H54 (cell line): ENCODE measurements around the gene ZNF831.

Experiments used
- DNase-seq: peaks from one replicate; pipeline ENCODE4 v3.0.0; 2011; ENCODE audit warnings: low spot score, mixed read lengths; ENCODE audit not compliant: insufficient read length
- FAIRE-seq: peaks from 3 replicates; lab custom pipeline; 2011; peaks lifted over from hg19 to GRCh38; lab: Jason Lieb, UNC
- POLR2A ChIP-seq: IDR thresholded peaks from 2 replicates; pipeline ENCODE4 v1.6.1; 2011; ENCODE audit warnings: low read depth, mild to moderate bottlenecking, low read length

The ZNF831 gene

GRCh38 chr20:59300333-59301081 is 136.9 kb downstream of the ZNF831 start, which contains the start of gene EDN3:
EDN3 (plus strand) TSS chr20:59300611; CDS start chr20:59300813, 202 bp downstream.
- TF ChIP-seq POLR2A: no peak
- DNase-seq (no peak), FAIRE-seq (no peak)

- DNase-seq (no peak), FAIRE-seq (no peak)
- no peak for TF ChIP-seq POLR2A
Measured at GRCh38 chr20:59301343-59302007, 137.9 kb downstream of the ZNF831 start.

DNA sequence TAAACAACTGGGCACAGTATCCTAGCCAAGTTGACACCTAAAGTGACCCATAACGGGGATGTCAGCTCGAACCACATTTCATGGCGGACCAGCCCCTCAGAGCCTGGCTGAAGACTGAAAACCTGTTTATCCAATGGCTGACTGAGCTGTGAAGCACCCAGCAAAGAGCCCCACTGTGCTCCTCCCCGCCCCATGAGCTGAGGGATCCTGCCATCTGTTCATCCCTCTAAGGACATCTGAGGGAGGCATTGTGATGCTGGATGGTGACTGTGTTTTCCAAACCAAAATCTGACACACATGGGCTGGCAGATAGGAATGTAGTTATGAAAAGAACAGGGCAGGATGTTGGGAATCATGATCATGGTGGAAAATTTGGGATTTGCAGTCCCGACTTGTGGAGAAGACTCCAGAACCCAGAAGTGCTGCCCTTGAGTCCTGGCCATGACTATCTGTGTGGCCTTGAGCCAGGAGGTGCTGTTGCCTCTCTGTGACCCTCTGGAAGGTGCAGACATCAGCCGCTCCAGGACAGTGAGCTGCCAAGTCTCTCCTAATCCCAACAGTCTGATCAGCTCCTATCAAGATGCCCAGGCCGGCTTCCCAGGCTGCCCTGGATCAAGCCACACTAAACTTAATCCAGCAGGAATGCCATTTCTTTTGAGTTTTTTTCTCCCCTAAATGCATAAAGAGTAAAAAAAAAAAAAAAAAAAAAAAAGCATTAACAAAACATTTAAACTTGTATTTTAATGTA is 142.5 kb downstream of the ZNF831 start:
- TF ChIP-seq POLR2A: no peak
- FAIRE-seq: no peak

DNA sequence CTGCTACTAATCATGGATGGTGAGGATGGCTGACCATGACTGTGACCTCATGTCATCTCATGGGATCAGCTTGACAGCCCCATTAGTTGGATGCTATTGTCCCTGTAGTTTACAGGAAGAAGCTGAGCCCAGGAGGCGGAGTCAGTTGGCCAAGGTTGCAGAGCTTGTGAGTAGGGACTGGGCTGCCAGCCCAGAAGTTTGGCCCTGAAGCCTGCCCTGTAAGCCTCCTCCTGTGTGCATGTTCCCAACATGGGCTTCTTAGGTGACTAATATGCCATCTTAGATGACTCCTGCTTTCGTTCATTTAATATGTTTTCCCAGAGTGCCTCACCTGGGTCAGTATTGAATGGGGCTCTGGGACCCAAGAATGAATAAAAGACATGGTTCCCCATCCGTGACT is 143.6 kb downstream of the ZNF831 start:
- no peak for DNase-seq
- no peak for FAIRE-seq
- TF ChIP-seq POLR2A: no peak

More for the DNA sequence above, 142.5 kb downstream of the ZNF831 start:
- no peak for DNase-seq
